ENCODE measurements around the gene ISG15.
A peak's percentile ranks its signal among the peaks of the same experiment; 100 is the strongest.

Gene ISG15

DNA sequence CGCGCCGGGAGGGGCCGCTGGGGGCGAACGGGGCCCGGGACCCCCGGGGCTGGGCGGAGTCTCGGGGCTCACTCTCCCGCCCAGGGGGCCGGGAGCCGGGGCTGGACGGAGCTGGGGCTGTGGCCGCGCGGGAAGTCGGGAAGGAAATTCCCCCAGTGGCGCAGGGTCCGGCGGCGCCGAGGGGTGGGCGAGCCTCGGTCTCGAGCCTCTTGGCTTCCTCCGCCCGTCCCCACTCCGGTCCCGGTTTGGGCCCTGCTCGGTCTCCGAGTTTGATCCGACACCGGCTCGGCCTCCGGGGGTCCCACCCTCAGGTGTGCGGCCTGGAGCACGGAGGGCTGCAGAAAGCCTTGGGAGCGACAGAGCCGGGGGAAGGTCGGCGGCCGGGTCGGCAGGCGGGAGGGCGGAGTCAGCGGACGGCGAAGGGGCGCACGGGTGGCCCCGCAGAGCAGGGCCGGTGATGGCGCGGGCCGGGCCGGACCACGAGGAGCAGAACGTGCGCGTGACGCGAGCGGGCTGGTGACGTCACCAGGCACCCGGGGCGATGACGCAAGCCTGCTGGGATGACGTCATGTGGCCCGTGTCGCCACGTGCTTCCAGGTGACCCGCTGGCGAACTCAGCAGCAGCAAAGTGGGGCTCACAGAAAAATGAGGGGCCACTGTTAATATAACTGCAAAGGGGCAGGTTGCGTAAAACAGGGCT is 12.8 kb upstream of the ISG15 start:
- DNase-seq (ENCODE audit: low read depth) = no peak
- H3K4me3 ChIP-seq (ENCODE audit: low read depth, low read length) = peak overlapping the region; percentile 27
- TF ChIP-seq, protein P1, sequence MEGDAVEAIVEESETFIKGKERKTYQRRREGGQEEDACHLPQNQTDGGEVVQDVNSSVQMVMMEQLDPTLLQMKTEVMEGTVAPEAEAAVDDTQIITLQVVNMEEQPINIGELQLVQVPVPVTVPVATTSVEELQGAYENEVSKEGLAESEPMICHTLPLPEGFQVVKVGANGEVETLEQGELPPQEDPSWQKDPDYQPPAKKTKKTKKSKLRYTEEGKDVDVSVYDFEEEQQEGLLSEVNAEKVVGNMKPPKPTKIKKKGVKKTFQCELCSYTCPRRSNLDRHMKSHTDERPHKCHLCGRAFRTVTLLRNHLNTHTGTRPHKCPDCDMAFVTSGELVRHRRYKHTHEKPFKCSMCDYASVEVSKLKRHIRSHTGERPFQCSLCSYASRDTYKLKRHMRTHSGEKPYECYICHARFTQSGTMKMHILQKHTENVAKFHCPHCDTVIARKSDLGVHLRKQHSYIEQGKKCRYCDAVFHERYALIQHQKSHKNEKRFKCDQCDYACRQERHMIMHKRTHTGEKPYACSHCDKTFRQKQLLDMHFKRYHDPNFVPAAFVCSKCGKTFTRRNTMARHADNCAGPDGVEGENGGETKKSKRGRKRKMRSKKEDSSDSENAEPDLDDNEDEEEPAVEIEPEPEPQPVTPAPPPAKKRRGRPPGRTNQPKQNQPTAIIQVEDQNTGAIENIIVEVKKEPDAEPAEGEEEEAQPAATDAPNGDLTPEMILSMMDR (IDR thresholded peaks at IDR 0.05; ENCODE audit: low read depth, low read length, missing control alignments) = no peak

DNA sequence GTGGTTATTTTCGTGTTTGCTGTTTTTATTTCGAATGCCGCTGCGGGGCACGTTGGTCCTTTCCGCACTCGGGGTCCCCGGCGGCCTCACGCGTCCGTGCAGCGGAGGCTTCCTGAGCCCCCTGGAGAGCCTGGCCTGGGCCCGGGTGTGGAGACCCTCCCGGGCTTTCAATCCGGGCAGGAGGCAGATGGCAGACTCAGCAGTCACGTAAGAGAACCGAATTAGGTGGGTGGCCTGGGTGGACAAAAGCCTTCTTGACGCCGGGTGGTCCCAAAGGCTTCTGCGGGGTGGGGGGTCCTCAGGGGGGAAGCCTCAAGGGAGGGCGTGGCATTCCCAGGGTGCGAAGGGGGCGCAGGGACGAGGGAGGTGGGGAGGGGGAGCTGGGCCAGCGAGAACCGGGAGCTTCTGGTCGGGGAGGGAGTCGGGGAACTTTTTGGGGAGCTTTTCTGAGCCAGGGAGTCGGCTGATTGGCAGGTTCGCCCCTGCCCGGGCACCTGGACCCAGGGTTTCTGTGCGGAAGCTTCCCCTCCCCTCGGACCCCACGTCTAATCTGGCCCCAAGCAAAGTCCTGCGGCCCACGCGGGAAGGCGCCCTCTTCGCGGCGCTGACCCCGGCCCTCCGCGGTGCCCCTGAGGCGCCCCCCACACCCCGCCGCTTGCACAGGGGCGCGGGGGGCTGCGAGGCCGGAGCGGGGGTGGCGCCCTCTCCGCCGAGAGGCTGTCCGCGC is 12.1 kb upstream of the ISG15 start:
- no peak for DNase-seq (ENCODE audit: low read depth)
- TF ChIP-seq, protein P1 (IDR thresholded peaks at IDR 0.05; ENCODE audit: low read depth, low read length, missing control alignments) = no peak
- peak overlapping the region; percentile 27; the same call in 1 of the 2 replicates for H3K4me3 ChIP-seq (ENCODE audit: low read depth, low read length)

DNA sequence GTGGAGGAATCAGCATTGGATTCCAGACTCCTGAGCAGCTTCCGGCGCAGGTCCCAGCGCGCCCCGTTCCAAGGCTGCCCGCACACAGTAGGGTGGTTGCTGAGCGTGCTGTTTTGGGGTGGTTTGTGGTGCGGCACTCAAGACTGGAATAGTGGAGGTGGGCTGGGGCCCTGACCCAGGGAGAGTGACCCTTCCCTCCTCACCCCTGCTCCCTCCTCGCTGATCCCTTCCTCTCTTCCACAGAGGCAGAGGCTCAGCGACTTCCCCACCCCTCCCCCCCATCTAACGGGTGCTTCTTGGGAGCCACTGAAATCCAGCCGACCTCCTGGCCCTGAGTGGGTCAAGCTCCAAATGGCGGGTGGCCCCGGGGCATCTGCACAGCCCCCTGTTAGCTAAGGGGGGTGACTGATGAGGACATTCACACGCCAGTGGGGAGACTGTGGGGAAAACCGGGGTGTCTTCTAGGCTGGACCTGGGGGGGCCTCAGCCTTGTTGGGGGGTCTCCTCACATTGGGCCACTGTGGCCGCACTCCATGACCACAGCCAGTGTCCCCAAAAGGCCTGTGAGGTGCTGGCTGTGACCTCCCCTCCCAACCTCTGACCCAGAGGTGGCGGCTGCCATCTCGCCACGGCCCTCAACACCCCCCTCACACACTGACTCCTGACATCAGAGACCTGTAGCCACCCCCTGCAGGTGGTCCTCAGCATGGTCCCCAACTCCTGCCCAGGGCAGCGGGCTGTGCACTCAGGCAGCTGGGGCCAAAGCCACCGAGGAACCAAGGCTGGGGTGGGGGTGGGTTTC is 9.5 kb upstream of the ISG15 start:
- TF ChIP-seq, protein P1 (IDR thresholded peaks at IDR 0.05; ENCODE audit: low read depth, low read length, missing control alignments) = no peak
- H3K4me3 ChIP-seq (ENCODE audit: low read depth, low read length) = no peak overlapping the region
- no peak for DNase-seq (ENCODE audit: low read depth)

DNA sequence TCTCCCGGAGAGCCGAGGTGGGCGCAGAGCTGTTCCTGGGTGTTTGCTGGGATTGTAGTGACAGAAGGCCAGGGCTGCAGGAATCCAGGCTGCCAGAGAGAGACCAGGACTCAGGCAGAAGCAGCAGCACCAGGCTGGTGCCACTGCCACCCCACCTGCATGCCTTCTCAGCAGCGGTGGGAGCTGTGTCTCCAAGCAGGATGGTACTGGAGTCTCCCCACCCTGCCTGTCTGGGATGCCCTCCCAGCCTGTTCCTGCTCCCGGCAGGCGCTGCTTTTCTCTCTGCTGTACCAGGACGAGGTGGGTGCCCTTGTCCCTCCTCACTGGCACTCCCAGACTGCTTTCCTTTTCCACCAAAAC is 8.9 kb upstream of the ISG15 start:
- TF ChIP-seq, protein P1 (IDR thresholded peaks at IDR 0.05; ENCODE audit: low read depth, low read length, missing control alignments) = no peak
- no peak overlapping the region for H3K4me3 ChIP-seq (ENCODE audit: low read depth, low read length)
- DNase-seq (ENCODE audit: low read depth) = no peak

DNA sequence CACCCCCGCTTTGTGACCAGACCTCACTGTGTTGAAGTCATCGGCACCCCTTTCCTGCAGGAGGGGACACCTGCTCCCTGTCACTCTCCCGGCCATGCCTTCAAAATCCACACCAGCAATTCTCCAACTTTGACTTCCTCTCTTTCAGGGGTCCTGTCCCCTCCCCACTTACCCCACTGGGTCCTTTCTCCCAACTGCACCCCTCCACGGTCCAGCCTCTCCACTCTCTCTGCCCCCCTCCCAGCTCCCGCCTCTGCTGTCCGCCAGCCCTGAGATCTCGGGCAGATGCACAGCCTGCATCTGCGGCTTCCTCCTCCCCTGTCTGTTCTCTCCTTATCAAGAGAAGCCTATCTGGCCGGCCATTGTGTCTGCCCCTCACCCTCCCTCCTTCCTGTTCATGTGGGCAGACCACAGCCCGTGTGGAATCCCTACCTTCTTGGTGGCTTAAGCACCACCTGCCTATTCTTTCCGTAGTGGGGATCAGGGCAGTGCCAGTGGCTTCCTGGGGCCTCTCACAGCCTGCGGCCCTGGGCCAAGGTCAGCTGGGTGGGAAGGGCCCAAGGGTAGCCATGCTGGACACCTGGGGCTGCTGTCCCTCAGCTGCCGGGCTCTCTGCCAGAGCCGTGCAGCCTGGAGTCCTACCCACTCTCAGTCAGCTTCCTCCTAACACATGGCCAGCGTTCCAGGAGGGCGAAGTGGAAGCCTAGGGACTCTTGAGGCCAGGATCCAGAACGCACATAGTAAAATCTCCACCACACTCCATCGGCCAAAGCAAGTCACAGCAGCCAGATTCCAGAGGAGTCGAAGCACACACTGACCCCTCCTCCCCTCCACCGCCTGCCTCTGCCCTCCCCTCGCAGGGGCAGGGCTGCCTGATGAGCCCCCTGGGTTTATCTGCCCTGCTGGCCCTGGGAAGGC is 8.3 kb upstream of the ISG15 start:
- TF ChIP-seq, protein P1 (IDR thresholded peaks at IDR 0.05; ENCODE audit: low read depth, low read length, missing control alignments) = no peak
- H3K4me3 ChIP-seq (ENCODE audit: low read depth, low read length) = no peak overlapping the region
- DNase-seq (ENCODE audit: low read depth) = no peak

DNA sequence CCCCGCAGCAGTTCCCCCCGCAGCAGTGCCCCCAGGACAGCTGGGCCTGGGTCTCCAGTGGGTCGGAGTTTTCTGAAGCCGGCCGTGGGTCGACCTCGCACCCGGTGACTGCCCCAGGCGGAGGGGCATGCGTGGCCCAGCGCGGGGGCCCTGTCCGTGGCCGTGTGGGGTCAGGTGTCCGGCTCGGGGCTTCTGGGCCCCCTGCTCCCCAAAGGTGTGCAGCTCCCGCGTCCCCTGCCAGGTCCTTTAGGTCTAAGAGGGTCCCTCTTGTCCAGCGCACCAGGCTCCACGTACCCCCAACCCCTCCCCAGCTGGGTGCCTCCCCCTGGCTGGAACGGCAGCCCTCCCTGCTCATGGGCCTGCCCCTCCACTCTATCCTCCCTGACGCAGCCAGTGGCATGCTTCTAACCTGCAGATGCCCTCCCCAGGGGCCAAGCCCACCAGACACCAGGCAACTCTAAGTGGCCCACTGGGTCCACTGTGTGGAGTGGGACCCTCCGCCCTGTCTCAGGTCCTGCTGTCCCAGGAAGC is 7.5 kb upstream of the ISG15 start:
- no peak overlapping the region for H3K4me3 ChIP-seq (ENCODE audit: low read depth, low read length)
- TF ChIP-seq, protein P1 (IDR thresholded peaks at IDR 0.05; ENCODE audit: low read depth, low read length, missing control alignments) = no peak
- DNase-seq (ENCODE audit: low read depth) = no peak

Measured in GM12864 (cell line).